GM23248 (cell line): Measurements from ENCODE around the gene CCNYL1. TPM values are rescaled to one million over a fixed set of nuclear protein-coding genes. Genes with fewer than 3 reads are reported as not detected.

Experiments
- DNase-seq: peaks from one replicate; pipeline ENCODE4 v3.0.0-alpha.2; 2015
- H2AFZ ChIP-seq: fragments of 200-600 bp; sonication (generic); 2 replicates; pipeline ENCODE4 v1.6.1; 2016; ENCODE audit warnings: antibody characterized with exemption
- H3F3A ChIP-seq: fragments of 200-600 bp; sonication (generic); 2 replicates; pipeline ENCODE4 v1.6.1; 2016; ENCODE audit warnings: mild to moderate bottlenecking, antibody characterized with exemption, mixed run types; ENCODE audit not compliant: insufficient read depth
- H3K27ac ChIP-seq: fragments of 200-600 bp; sonication (generic); 2 replicates; pipeline ENCODE4 v1.5.1; 2016; ENCODE audit warnings: mild to moderate bottlenecking
- H3K27me3 ChIP-seq: fragments of 200-600 bp; sonication (generic); replicated peaks from 2 replicates; pipeline ENCODE4 v1.6.1; 2016; ENCODE audit warnings: mild to moderate bottlenecking; ENCODE audit not compliant: insufficient read depth
- H3K36me3 ChIP-seq: fragments of 200-600 bp; sonication (generic); 2 replicates; pipeline ENCODE4 v1.6.1; 2016; ENCODE audit warnings: low read depth, mild to moderate bottlenecking
- H3K4me1 ChIP-seq: fragments of 200-600 bp; sonication (generic); 2 replicates; pipeline ENCODE4 v1.6.1; 2016; ENCODE audit warnings: mild to moderate bottlenecking; ENCODE audit not compliant: insufficient read depth
- H3K4me2 ChIP-seq: fragments of 200-600 bp; sonication (generic); one replicate; pipeline ENCODE4 v1.6.1; 2016; ENCODE audit warnings: mild to moderate bottlenecking; ENCODE audit not compliant: unreplicated experiment
- H3K4me3 ChIP-seq: fragments of 200-600 bp; sonication (generic); 2 replicates; pipeline ENCODE4 v1.5.1; 2016; ENCODE audit warnings: mild to moderate bottlenecking
- H3K79me2 ChIP-seq: fragments of 200-600 bp; sonication (generic); 2 replicates; pipeline ENCODE4 v1.6.1; 2016; ENCODE audit warnings: mild to moderate bottlenecking; ENCODE audit not compliant: insufficient read depth
- H3K9ac ChIP-seq: fragments of 200-600 bp; sonication (generic); 2 replicates; pipeline ENCODE4 v1.6.1; 2016; ENCODE audit warnings: mild to moderate bottlenecking
- H3K9me2 ChIP-seq: fragments of 200-600 bp; sonication (generic); 2 replicates; pipeline ENCODE4 v1.6.1; 2016; ENCODE audit warnings: mixed run types, mild to moderate bottlenecking, moderate library complexity; ENCODE audit not compliant: insufficient read depth
- H3K9me3 ChIP-seq: fragments of 200-600 bp; sonication (generic); one replicate; pipeline ENCODE4 v1.6.1; 2017; ENCODE audit warnings: low read depth
- H4K20me1 ChIP-seq: fragments of 200-600 bp; sonication (generic); 2 replicates; pipeline ENCODE4 v1.6.0; 2016; ENCODE audit not compliant: insufficient read depth
- EZH2 ChIP-seq: fragments of 200-600 bp; sonication (generic); IDR thresholded peaks from 2 replicates; pipeline ENCODE4 v1.6.1; 2018; ENCODE audit warnings: antibody characterized with exemption, mild to moderate bottlenecking; ENCODE audit not compliant: insufficient read depth, poor library complexity, severe bottlenecking
- EZH2phosphoT487 ChIP-seq: fragments of 200-600 bp; sonication (generic); IDR thresholded peaks from 2 replicates; pipeline ENCODE4 v1.6.1; 2018; ENCODE audit warnings: antibody characterized with exemption, moderate library complexity, mild to moderate bottlenecking, low read depth; ENCODE audit not compliant: insufficient read depth
- WGBS, 2 experiments: methylation state at CpG; one replicate each; pipeline ENCODE4 v1.1.6; 2015 to 2017; ENCODE audit warnings: low lambda C conversion rate in 2 of 2, low coverage in 1 of 2; ENCODE audit errors: missing lambda C conversion rate in 2 of 2; 5-methylcytosine and 5-hydroxymethylcytosine counted together
- in situ Hi-C: fragments of 300-500 bp; cut with MboI; formaldehyde crosslinking; loops from 2 replicates; pipeline ENCODE4 v1.15.0; 2020
- polyA plus RNA-seq: library from polyadenylated mRNA; unstranded; fragments of >200 nt; fragmentation: Nextera tagmentation; extraction: Ambion mirVana; gene quantifications from 2 replicates; pipeline ENCODE4 v1.2.1, GENCODE V29; 2016
- total RNA-seq: library from RNA; depleted of rRNA; stranded (reverse); fragments of >200 nt; shearing (Covaris generic); gene quantifications from 2 replicates; pipeline ENCODE4 v1.2.3, GENCODE V29; 2014

CCNYL1 gene
- total and polyA plus RNA-seq, 2 experiments from 2014 or later = 12.5 to 12.7 TPM

DNA sequence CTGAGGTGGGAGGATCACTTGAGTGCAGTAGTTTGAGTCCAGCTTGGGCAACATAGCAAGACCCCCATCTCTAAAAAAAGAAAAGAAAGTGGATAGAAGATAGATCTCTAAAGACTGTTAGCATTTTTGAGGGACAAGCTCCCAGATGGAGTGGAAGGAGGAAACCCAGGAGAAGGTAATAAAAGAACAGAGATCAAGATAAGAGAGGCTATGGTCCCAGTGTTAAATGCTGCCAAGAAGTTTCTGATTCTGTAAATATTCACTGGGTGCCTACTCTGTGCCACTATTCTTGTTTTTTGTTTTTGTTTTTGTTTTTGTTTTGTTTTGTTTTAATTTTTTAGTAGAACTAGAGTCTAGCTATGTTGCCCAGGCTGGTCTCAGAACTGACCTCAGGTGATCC is 32.1 kb downstream of the CCNYL1 start:
- in situ Hi-C loops = loop anchor here (10.0 kb wide), 2 partner anchors 291 to 321 kb away; no protein-coding TSS in a partner anchor

DNA sequence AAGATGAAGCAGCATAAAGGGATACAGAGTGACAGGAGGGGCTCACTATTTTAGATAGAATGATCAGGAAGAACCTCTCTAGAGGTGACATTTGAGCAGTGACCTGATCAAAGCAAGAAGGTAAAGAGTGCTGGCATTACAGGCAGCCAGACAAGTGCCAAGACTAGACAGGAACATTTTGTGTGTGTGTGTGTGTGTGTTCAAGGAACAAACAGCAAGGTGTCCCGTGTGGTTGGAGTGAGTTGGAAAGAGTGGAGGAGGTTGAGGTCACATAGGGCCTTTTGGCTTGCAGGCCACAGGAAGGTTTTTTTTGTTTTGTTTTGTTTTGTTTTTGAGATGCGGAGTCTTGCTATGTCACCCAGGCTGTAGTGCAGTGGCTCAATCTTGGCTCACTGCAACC is 32.6 kb downstream of the CCNYL1 start:
- in situ Hi-C loops = loop anchor here (10.0 kb wide), 2 partner anchors 291 to 321 kb away; no protein-coding TSS in a partner anchor
- Histone ChIP-seq H3K9me2 (no peaks in the 10 kb centered on the region), H3K9me3 (no peaks in the 10 kb centered on the region), H2AFZ (no peak overlapping the region), H3K79me2 (no peaks in the 10 kb centered on the region), H3K27ac (no peak overlapping the region), H3K4me1 (no peaks in the 10 kb centered on the region), H3F3A (no peaks in the 10 kb centered on the region), H3K4me2 (no peak overlapping the region), H3K4me3 (no peak overlapping the region), H4K20me1 (no peaks in the 10 kb centered on the region), H3K9ac (no peak overlapping the region), H3K27me3 (no peaks in the 10 kb centered on the region), H3K36me3 (peaks cover 10% of the 10 kb centered on the region)
- 78 to 84% methylated on average over 2 of the region's 2 CpGs for WGBS, 2 experiments
- TF ChIP-seq EZH2 (no peak), EZH2phosphoT487 (no peak)
- no peak for DNase-seq

More for the DNA sequence above, 32.1 kb downstream of the CCNYL1 start:
- Histone ChIP-seq H3K9me2 (no peaks in the 10 kb centered on the region), H3K36me3 (peaks cover 10% of the 10 kb centered on the region), H3K27ac (no peak overlapping the region), H4K20me1 (no peaks in the 10 kb centered on the region), H3K9ac (no peak overlapping the region), H3K9me3 (no peaks in the 10 kb centered on the region), H3K4me2 (no peak overlapping the region), H3K4me3 (no peak overlapping the region), H3F3A (no peaks in the 10 kb centered on the region), H3K79me2 (no peaks in the 10 kb centered on the region), H3K4me1 (no peaks in the 10 kb centered on the region), H2AFZ (no peak overlapping the region), H3K27me3 (no peaks in the 10 kb centered on the region)
- TF ChIP-seq EZH2 (no peak), EZH2phosphoT487 (no peak)
- no peak for DNase-seq

DNA sequence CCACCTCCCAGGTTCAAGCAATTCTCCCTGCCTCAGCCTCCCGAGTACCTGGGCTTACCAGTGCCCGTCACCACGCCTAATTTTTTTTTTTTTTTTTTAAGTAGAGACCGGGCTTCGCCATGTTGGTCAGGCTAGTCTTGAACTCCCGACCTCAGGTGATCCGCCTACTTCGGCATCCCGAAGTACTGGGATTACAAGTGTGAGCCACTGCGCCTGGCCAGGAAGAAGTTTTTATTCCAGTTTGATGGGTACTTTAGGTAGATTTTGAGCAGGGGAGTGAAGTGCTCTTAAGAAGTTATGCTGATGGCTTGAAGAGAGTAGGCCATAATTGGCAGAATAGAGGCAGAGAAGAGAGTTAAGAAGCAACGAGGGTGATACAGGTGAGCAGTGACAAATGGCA is 33.0 kb downstream of the CCNYL1 start:
- no peak for DNase-seq
- H3K4me2 ChIP-seq = no peak overlapping the region
- H3K36me3 ChIP-seq = peaks cover 10% of the 10 kb centered on the region
- no peaks in the 10 kb centered on the region for H3K9me3 ChIP-seq
- H3K27ac ChIP-seq = no peak overlapping the region
- no peak overlapping the region for H3K4me3 ChIP-seq
- H3K4me1 ChIP-seq = no peaks in the 10 kb centered on the region
- no peaks in the 10 kb centered on the region for H4K20me1 ChIP-seq
- no peaks in the 10 kb centered on the region for H3K27me3 ChIP-seq
- TF ChIP-seq EZH2 (no peak), EZH2phosphoT487 (no peak)
- H3F3A ChIP-seq = no peaks in the 10 kb centered on the region
- no peak overlapping the region for H2AFZ ChIP-seq
- no peaks in the 10 kb centered on the region for H3K9me2 ChIP-seq
- H3K9ac ChIP-seq = no peak overlapping the region
- WGBS, 2 experiments = 82 to 87% methylated on average over 9 to 11 of the region's 11 CpGs
- no peaks in the 10 kb centered on the region for H3K79me2 ChIP-seq
- in situ Hi-C loops = loop anchor here (10.0 kb wide), 2 partner anchors 290 to 320 kb away; no protein-coding TSS in a partner anchor

DNA sequence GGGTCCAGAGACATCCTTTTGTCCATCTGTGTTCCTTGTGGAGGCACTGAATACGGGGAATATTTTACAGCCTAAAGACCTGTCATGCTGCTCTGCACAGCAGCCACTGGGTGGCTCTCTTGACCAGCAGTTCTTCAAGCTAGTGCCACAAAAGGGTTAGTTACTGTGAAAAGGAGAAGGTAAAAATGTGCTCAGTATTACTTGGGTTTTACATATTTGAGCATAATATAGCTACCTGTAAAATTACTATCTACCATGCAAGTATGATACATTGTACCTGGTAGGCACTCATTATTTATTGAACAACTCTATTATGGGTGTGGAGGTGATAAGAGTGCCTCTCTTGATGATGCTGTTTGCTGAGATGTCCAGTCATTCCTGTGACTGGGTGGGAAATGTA is 34.7 kb downstream of the CCNYL1 start:
- Histone ChIP-seq H3K9ac (no peak overlapping the region), H3K9me3 (no peaks in the 10 kb centered on the region), H3K27ac (no peak overlapping the region), H4K20me1 (no peaks in the 10 kb centered on the region), H3K9me2 (no peaks in the 10 kb centered on the region), H3F3A (no peaks in the 10 kb centered on the region), H3K4me3 (no peak overlapping the region), H2AFZ (no peak overlapping the region), H3K36me3 (peaks cover 10% of the 10 kb centered on the region), H3K4me2 (no peak overlapping the region), H3K79me2 (no peaks in the 10 kb centered on the region), H3K27me3 (no peaks in the 10 kb centered on the region), H3K4me1 (no peaks in the 10 kb centered on the region)
- whole genome bisulfite sequencing, 2 experiments = 73 to 90% methylated on average over 1 of the region's 1 CpG
- in situ Hi-C loops = loop anchor here (10.0 kb wide), 2 partner anchors 289 to 319 kb away; no protein-coding TSS in a partner anchor
- no peak for TF ChIP-seq EZH2
- TF ChIP-seq EZH2phosphoT487 = no peak
- DNase-seq = peak; percentile 85
